ENCODE results near the gene C17orf113.

C17orf113 gene
- total RNA-seq = 0.75 reads per million

DNA sequence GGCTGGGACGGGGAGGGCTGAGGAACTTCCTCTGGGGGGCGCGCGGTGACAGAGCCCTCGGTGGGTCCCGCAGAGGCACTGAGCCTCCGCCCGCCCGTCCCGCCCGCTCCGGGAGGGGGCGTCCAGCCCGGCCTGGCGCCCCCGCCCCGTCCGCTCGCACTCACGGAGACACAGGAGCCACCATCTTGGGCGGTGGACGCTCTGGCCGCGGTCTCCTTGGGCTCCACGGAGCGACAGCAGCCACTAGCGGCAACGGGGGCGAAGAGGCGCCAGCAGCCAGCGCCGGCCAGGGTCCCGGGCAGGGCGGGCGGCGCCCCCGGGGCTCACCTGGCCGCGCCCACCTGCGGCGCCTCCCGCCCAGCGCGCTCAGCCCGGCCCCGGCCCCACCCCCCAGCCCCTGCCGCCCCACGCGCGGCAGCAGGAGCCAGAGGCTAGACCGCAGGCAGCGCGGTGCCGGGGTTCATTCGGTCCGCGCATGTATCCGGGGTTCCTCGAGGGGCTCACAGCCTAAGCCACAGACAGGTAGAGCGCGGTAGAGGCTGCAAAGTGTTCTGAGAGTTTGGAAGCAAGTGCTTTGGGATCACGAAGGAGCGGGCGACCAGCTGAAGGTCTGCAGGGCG lies at the start of gene C17orf113:
Gene C17orf113 (minus strand): TSS at position 209 of the 620 bp plus-strand sequence. CDS start 7,225 bp downstream, outside the sequence.
- peak; percentile 38 for DNase-seq

DNA sequence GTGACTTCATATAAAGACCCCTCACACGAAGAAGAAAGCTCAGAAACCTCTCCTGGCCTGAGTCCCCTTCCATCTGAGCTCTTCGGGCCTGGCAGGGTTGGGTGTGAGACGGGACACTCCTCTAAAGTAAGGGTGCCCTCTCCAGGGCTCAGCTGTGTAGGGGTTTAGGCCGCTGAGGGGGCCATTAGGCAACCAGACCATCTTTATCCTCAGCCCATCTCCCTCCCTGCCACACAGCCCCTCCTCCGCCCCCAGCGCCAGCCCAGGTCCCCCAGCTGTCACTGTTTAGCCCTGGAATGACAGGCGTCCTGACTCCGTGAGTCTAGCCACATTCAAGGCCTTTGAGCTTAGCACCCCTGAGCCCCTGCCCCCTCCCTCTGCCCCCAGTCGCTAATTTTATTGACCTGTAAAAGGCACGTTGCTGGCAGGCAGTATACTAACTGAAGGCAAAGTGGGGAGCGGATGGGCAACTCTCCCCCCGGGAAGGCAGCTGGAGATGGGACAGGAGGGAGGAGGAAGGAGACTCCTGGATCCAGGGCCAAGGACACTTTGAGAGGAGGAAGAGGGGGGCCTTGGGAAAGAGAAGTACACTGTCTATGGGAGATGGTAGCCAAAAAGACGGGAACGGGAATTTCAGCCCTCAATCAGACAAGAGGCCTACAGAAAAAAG lies 48.5 kb upstream of the C17orf113 start:
- DNase-seq = no peak

DNA sequence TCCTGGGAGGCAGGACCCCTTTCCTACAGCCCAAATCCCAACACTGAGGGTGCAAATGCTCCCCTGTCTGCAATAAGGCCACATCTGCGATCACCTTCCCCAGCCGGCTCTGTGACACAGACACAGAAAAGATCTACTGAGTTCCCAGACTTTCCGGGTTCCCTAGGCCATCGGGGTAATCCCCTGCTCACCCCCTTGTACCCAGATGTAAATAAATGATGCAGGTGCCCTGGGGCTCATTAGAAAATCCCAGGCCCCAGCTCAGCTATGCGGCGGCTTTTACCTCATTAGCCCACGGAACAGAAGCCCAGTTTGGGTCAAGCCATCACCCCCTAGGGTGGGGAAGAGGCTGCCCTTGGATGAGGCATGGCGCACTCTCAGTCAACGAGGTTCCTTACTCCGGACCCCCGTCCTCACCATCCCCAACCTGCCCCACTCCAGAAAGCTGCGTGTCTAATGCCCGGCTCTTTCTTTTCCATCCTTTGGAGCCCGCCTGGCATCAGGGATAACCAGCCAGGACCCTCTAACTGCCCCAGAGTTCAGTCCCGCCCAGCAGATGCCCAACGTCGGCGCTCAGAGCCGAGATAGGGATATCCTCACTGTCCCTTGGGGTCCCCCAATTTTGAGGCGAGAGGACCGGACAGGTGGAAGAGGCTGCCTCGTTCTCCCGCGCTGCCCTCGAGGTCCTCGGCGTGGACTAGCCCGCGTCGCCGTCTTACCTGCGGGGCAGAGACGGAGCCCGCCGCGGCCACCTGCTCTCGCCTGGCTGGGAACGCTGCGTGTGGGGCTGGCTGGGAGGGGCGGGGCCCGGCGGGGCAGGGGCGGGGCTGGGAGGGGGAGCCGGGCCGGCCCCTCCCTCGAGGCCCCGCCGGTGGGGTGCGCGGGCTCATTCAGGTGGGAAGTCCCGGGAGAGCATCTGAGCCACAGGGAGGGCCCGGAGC lies 47.6 kb upstream of the C17orf113 start, which contains the start of gene ZNF385C:
Gene ZNF385C (minus strand): TSS at position 783 of the 941 bp plus-strand sequence. CDS start 35,417 bp downstream, outside the sequence.
- peak; percentile 43 for DNase-seq

DNA sequence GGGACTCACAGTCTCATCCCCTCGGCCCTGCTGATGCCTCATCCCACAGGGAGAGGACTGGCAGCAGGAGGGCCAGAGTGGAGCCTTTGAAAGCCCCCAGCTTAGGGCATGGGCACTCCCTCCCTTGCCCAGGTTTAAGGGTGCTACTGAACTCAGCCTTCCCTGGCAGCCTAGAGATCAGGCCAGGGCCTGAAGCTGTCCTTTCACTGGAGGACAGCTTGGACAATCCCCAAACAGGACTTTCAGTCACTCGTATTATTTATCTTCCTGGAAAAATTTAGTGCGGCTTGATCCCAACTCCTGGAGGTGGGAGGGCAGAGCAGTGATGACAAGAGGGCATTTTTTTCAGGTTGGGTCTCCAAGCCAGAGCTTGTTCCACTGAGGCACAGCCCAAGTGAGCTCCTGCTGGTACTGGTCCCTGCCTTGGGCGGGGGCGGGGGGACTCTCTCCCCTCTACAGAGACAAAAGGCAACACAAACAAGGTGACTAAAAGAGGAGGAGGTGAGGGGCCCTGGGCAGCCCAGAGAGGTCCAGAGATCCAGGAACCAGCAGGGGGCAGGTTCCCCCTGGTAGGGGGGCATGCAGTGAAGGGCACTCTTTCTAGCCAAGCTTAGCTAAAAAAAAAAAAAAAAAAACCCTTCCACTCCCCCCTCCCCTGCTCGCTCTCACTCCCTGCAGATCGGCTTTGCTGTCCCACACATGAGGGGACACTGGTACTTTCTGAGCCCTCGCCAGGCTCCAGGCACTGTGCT lies 46.1 kb upstream of the C17orf113 start:
- no peak for DNase-seq

DNA sequence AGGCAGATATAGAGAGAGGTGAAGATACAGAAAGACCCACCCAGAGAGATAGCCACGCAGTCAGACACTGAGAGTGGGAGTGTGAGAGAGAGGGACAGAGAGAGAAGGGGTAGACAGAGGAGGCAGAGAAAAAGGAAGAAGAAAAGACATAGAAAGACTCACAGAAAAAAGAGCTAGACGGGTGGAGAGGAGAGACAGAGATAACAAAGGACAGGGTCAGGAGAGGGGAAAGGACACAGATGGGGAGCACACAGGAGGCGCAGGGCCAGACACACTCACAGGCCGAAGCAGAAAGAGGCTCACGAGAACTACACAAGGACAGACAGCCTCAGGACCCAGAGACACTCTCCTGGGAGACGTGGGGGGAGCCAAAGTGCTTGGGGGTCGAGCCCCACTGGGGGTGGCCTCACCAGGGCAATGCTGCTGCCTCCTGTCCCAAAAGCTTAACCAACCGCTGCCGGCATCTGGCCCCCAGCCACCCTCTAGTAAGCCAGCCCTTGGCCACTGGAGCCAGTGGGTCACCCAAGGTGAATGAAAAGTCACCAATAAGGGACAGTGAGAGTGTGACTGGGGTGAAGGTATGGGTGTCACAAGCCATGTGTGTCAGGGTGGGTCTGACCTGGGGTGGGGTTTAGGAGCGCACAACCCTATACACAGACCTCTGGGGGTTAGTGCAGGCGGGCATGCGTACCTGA lies 44.1 kb upstream of the C17orf113 start:
- no peak for DNase-seq

DNA sequence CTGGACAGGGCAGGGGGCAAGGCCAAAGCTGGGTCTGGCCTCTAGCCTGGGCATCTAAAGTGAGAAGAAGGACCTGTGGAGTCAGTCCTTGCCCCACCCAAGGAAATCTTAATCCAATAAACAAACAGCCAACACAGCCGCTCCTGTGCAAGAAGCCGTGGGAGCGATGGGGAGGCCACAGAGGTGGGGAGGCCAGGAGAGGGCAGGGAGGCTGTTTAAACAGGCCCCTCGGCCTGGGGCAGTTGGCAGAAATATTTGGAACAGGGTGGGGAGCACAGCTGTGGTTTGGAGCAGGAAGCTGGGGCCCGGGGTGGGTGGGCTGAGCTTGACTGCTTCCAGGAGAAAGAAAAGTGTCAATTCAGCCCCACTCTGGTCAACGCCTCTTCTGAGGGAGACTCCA lies 42.5 kb upstream of the C17orf113 start:
- no peak for DNase-seq

DNA sequence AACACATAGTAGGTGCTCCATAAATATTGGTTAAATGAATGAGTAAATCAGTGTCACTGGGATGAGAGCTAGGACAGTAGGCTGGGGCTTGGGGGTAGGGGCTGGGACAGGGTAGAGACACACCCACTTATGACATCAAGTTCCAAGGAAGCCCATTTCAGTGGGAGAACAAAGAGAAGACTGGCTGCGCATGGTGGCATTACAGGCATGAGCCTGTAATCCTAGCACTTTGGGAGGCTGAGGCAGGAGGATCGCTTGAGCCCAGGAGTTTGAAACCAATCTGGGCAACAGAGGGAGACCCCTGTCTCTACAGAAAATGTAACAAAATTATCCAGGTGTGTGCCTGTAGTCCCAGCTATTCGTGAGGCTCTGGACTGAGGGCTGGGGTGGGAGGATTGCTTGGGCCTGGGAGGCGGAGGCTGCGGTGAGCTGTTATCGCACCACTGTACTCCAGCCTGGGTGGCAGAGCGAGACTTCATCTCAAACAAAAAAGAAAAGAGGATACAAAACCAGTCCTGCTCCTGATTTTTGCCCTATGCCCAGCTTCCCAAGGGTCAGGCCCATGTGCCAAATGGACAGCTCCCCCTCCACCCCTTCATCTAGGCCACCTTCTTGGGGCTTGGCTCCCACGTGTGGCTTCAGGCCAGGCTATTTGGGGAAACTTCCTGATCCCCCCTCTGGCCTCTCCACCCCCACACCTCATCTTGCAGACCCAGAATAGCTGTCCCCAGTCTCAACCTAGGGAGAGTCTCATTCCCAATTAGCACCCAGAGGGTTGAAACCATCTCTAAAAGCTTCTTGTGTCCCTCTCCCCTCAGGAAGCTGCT lies 40.8 kb upstream of the C17orf113 start:
- no peak for DNase-seq

DNA sequence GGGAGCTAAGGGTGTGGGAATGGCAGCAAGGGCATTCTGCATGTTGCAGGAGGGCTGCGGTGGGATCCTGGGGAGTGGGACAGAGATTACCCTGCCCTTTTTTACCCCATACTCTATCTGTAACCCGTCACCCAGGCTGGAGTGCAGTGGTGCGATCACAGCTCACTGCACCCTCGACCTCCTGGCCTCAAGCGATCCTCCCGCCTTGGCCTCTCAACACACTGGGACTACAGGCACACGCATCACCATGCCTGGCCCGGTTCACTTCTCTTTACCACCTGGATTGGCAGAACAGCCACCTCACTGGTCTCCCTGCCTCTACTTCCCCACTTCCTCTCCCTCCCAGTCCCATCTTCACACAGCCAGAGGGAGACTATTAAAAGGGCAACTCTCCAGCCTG lies 38.3 kb upstream of the C17orf113 start:
- no peak for DNase-seq

DNA sequence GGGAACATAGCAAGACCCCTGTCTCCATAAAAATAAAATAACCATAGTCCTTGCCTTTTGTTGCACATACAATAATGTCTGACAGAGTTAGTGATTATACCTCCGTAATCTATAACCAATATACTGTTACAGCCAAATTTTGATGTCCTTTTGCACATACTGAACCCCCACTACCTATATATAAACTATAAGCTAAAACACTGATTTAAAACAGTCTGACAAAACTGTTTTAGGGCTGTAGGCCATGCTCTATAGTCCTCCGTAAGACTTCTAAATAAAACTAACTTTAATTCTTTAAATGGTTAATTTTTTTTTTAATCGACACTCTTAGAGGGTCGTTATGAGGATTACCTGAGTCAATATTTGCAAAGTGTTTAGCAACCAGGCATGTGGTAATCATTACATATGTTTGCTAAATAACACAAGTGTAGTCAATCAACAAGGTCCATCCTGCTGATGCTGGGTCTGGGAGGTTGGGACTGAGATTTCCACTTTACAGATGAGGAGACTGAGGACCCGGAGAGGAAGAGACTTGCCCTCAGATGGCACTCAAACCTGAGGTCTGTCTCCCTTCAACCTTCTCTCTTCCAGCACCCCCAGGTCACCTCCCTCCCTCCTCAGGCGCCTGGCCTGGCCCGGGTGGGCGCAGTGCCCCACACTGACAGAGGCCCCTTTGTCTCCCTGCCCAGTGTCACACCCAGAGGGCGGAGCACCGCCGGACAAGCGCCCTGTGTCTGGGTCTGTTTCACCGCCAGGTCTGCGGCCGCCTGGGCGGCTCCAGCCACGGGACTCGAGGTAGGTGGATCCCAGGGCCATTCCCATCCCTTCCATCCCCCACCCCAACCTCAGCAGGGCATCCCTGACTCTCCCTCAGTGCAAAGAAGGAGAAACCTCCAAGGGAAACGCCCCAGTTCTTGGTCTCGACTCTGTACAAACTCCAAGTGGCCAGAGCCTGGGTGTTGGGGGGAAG lies 37.6 kb upstream of the C17orf113 start:
- no peak for DNase-seq

DNA sequence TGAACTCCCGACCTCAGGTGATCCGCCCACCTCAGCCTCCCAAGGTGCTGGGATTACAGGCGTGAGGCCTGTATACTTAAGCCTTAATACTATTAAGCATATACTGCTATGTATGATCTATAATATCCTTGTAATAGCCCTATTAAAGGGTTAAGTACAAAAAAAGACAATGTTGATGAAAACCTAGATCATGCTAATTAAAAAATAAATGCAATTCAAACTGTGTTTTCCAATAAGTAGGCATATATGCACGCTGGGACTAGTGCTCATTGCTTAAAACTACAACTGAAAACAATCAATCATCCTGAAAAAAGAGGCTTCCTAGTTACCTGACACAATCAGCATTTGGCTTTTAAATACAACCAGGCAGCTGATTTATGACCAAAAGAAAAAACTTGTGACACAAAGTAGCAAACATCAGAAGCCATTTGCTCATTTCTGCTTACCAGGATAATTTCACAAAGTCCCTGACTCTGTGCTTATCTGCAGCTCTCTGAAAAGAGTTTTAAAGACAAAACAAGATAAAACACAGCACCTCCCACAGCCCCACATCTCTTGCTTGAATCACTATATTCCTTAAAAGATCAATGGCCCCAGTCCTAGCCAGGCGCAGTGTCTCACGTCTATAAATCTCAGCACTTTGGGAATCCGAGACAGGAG lies 36.8 kb upstream of the C17orf113 start:
- no peak for DNase-seq

DNA sequence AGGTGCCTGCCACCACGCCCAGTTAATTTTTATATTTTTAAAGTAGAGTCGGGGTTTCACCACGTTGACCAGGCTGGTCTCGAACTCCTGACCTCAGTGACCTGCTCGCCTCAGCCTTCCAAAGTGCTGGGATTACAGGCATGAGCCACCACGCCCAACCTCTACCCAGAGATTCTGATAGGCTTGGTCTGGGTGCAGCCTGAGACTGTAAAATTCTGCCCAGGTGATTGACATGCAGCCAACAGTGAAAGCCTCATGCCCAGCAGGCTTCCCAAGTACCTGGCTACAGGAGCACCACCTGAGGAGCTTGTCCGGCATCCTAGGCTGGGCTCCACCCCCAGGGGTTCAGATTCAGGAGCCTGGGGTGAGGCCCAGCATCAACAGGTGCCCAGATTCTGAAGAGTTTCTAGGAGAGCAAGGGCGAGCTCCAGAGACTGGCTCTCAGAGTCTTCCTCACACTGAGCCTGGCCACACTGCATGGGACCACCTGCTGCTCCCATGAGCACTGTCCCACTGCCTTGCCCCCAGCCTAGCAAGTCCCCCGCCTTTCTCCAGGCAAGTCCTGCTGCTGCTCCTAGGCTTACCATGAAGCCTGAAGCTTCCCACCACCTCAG lies 31.2 kb upstream of the C17orf113 start:
- no peak for DNase-seq

DNA sequence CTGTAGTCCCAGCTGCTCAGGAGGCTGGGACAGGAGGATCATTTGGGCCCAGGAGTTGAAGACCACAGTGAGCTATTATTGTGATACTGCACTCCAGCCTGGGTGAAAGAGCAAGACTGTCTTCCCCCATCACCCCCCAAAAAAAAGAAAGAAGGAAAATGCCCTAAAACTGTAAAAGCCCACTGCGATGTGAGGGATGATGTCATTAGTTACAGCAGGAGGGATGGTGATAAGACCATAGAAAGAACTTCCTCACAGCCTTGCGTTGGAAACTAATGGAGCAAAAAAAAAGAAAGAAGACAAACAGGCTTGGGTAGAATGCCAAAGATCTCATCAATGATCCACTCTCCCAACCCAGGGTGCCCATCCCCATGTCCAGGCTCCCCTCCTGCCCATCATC lies 29.1 kb upstream of the C17orf113 start:
- DNase-seq = no peak

DNA sequence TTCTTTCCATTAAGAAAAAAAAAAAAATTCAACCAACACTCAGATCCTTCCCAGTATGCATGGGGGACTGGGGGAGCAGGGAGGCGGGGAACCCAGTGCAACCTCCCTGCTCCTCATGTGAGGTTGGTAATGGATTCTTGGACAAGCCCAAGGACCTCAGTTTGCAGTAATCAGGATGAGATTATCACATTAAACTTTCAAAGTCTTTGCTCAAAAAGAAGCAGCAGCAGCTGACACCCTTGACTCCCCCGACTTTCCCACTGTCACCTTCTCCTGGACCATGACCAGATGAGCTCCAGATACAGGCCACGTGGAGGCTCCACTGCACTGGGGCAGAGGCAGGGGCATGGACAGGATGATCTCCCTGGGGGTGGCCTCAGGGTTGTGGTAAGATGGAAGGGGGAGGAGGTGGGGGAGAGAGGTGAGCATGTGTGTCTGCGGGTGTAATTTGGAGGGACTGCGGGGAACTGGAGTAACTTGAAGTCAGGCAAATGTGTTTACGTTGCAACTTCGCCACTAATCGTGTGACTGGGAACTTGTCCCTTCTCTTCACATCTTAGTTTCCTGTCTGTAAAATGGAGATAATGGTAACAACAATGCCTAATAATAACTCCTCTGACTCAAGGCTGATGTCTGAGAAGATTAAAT lies 28.1 kb upstream of the C17orf113 start:
- no peak for DNase-seq

DNA sequence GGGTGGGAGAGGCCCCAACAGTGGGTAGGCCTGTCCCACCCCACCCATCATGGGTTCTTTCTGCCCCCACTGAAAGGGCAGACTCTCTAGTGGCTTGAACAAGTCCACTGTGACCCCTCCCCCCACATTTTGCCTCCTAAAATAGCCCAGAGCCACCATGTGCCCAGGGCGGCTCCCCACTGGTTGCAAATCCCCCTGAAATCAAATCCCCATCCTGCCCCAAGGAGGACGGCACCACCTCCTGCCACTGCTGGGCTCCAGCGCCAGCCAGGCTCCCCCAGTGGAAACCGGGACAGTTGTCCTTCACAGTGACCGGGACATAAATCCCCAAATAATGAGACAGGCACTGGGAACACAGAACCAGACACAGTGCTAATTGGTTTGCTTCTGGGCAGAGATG lies 27.4 kb upstream of the C17orf113 start:
- DNase-seq = no peak

DNA sequence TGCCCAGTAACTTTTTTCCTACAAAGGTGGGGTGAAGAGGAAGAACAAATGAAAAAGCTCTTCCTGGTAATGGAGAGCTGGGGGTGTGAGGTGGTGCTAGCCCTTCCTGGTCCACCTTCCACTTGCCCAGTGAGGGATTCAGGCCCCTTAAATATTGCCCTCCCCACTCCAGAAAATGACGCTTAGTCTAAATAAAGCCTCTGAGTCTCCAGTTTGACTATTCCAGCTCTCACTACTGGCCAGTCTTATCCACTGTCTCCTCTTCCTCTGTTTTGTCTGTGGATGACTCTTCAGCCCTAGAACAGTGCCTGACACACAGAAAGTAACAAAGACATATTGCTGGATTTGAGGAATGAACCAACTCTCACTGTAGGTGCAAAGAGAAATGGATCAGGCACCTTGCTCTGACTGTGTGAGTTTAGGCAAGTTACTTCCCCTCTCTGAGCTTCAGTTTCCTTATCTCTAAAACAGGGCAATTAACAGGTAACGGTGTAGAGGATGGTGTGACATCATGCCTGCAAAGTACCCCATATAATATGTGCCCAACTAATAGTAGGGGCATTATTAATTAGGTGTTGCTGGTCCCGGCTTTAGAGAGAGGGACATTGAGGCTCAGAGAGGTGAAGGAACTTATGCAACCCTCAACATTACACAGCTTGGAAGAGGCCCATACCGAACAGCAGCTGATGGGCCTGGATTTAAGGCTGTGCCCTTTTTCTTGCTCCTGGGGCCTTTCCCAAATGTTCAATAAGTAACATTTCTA lies 26.6 kb upstream of the C17orf113 start:
- DNase-seq = no peak

DNA sequence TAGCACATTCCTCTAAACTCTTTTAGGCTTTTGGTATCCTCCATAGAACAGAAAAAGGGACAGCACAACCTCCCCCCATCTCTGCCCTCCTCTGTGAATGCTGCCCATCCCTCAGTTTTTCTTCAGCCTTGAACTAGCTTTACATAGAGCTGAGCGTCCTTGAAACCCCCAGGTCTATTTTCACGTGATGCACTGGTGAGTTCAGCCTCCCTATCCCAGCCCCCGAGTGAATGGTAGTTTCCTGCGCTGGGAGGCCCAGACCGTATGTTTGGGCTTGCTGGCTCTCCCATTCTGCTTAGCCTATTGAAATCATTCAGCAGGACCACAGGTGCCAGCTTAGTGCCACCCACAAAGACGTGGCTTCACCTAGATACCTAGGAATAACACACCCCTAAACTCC lies 25.4 kb upstream of the C17orf113 start:
- DNase-seq = no peak
